RKO (cell line): ENCODE measurements around the gene ZBTB20.
A peak's percentile ranks its signal among the peaks of the same experiment; 100 is the strongest.

Experiments
- DNase-seq: peaks from one replicate; pipeline ENCODE4 v3.0.0-alpha.2; 2016; ENCODE audit warnings: low spot score

ZBTB20 gene

DNA sequence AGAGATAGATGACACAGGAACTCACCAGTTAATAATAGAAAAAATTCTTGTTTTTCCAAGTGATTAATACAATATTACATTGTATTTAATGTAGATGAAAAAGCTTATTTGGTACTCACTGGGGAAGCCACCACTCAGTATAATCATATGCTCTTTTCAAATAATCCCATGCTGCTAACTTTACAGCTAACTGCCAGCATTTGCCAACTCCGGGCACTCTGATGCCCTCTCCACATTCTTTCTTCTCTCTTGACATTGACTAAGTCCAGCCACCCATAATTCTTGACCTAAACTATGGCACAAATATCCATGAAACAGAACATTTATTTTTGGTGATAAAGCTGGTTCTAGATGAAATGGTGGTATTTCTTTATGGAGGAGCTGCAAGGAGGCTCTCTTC lies 384.9 kb downstream of the ZBTB20 start:
- no peak for DNase-seq

DNA sequence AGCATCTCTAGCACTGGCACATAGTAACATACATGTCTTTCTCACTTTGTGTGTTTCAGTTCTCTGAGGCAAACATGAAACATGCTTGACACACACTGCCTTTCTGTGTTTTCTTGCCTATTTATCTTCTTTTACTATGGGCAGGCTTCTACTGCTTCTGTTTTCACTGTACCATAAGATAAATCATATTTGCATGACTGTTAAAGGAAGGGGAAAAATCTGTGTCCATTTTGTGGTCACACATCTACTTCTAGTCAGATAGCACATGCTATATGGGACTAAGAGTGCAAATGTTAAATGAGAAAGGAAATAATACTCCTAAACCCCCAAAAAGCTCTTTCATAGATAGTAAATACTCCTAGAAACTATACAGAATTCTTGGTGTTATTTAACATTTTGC lies 386.4 kb downstream of the ZBTB20 start:
- no peak for DNase-seq

DNA sequence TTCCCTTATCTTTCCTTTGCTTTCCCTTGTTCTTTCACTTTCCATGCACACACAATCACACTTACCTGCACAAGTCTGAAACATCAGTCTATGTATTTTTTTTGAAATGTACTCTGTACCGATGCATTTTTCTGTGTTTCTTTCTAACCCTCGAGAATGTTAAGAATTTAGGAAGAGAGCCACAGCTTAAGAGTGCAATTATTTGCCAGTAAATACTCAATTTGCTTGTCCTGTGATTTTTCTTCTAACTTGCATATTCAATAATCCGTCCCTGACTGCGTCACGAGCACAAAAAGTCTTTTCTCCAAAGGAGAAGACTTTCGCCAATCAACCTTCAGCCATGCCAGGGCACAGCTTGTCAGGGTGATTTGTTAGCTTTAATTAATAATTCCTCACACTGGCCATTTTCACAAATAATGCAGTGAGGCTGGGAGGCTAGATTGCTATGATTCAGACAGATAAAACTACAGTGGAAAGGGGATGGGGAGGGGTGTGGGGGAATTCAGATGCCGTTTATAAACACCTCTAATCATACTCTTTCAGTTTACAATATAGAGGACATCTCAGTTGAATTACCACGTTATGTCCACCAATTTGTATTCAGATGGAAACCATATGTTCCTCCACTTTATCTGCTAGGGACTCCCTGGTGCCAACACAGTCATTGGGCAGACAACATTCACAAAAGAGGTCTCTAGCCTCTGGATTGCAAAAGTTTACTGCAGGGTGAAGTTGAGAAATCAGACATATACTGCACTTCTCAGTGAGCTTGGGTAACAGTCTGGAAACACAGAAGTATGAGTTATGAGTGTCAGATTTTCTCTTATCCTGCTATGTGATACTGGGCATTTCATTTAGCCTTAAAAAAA lies 388.0 kb downstream of the ZBTB20 start:
- no peak for DNase-seq

DNA sequence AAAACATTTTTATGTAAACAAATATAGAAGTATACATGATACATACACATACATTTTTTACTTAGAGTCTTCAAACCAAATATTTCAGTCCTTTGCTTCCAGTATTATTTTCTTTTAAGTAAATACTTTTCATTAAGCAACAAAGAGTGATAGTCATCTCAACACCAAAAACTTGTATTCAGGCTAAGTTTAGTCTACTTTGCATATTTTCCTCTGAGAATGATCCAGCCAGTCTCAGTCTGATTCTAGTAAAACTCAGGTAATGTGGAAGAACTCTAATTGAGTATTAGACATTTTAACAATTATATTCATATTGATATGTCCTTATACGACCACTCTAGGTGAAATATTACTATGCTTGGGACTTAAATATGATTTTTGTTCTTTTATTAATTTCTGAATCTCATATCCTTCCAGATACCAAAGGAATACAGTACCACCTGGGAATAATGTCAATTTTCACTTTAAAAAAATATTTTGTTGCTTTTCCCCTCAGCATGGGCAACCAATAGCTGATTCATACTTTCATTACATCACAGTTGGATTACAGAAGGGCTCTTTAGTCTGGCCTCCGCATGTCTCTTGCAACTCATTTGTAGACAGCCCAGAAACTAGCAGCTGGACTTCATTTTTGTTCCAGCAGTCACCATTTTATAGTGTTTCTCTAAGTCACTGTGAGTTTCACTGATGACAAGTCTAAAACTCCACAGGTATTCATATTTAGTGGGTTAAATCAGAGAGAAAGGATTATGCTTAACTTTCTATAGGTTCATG lies 390.4 kb downstream of the ZBTB20 start:
- no peak for DNase-seq

- DNase-seq: no peak
Measured at GRCh38 chr3:114746502-114746901, 400.6 kb downstream of the ZBTB20 start.

GRCh38 chr3:114745322-114746240 lies 401.5 kb downstream of the ZBTB20 start:
- DNase-seq: peak; percentile 7

GRCh38 chr3:114743746-114744485 lies 403.2 kb downstream of the ZBTB20 start:
- DNase-seq: no peak

DNA sequence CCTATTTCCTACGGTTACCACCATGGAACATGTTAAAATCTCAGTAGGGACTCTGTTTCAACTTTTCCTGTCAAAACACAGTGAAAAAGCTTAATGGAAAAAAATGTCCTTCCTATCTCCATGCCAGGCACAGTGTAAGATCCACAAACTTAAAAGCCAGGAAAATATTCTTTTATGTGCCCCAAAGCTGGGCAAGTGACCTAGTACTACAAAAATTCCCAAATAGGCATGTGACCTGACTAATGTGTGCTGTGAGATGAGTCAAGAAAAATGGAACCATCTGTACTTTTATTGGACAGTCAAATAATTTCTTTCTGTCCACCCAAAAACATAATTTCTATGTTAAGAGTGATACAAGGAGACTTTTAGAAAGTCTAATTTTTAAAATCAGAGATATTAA lies 406.0 kb downstream of the ZBTB20 start:
- peak; percentile 26 for DNase-seq

DNA sequence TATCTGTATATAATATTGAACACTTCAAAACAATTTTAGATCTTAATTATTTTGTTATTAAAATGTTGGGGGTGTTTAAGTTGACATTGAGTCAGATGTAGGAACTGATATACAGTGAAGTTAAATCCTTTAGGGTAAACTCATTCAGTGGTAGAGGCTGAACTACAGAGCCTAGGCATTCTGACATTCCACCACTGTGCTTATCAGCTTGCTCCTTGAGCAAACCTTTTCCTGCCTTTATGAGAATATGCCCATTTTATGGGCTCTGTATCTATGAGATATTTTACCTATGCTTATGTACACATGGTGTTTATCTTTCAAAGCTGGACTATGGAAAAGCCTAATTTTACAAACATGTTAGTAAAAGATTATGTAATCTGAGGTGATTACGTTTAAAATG lies 407.5 kb downstream of the ZBTB20 start:
- DNase-seq: no peak

GRCh38 chr3:114732353-114732752 lies 414.7 kb downstream of the ZBTB20 start:
- DNase-seq: no peak

- DNase-seq: no peak
Measured at GRCh38 chr3:114730397-114730796, 416.7 kb downstream of the ZBTB20 start.

DNA sequence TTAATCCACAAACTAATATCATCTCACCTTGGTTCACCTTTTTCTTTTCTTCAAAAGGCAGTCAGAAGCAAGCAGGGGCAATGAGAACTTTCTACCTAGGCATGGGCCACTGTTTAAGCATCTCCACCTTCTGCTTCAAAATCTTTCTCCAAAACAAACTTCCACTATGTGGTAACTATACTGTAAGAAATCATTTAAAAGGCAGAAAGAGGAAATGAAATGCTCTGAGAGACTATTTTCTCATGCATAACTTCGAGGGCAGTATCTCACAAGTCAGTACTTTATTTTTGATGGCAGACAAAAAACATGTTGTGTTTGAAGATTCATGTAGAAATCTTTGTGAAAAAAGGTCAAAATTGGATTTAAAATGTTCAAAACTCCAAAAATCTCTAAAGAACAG lies 419.7 kb downstream of the ZBTB20 start:
- DNase-seq: no peak

DNA sequence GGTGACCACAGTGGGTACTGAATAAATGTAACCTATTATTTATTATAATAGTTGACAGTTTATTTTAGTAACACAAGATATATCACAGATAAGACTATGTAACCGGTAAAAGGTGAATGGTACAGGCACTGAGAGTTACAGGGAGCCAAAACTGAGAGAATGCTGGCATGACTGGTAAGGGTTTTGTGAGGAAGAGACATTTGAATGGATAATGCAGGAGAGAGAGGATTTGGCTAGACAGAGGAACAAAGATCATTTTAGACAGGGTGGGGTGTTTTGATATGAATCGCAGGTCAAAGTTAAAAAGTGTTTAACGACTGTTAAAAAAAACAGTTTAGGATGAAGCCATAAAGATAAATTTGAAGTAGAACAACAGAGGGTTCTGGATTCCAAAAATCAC lies 421.1 kb downstream of the ZBTB20 start:
- DNase-seq: no peak

DNA sequence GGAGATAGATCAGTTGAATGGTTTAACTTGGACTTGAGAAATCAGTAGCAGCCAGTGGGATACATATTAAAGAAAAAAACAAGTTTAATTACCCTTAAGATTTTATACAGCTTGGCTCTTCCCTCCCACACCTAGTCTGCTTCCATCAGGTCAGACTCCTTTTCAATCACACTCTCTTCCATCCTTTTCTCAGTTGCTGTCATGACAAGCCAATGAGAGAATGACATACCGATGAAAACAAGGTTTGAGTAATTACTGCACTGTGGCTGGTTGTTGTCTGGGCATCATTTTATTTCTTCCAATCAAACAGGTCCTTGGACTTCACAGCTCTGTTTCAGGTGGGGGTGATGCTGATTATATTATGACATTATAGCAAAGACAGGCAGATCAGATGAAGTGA lies 424.6 kb downstream of the ZBTB20 start:
- DNase-seq: no peak

- no peak for DNase-seq
Measured at GRCh38 chr3:114721864-114722263, 425.2 kb downstream of the ZBTB20 start.

DNA sequence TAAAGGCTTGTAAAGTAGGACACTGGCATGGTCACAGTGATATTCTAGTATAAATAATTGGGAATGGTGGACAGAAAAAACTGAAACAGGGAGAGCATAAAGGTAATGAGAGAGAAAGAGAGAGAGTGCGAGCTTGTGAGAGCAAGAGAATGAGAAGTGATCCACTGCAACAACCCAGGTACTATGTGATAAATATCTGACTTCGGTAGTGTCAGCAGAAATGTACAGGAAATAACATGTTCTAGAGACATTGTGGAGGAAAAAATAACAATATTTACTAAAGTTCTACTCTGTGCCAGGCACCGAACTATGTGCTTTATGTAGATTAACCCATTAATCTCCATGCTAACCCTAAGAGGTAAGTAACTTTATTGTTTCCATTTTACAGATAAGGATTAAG lies 425.9 kb downstream of the ZBTB20 start:
- DNase-seq: no peak

DNA sequence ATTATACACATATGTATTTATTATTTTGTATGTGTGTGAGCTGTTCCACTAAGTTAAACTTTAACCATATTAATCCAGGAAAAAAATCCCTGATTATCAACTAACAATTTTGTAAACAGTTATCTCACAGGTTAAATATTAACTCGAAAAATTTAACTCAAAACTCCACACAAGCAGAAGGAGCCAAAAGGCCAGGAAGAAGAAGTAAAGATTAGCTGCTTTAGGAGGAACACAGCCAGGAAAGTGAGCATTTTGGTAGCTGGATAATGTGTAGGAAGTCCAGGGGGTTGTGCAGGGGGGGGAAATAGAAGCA lies 428.2 kb downstream of the ZBTB20 start:
- DNase-seq: no peak

DNA sequence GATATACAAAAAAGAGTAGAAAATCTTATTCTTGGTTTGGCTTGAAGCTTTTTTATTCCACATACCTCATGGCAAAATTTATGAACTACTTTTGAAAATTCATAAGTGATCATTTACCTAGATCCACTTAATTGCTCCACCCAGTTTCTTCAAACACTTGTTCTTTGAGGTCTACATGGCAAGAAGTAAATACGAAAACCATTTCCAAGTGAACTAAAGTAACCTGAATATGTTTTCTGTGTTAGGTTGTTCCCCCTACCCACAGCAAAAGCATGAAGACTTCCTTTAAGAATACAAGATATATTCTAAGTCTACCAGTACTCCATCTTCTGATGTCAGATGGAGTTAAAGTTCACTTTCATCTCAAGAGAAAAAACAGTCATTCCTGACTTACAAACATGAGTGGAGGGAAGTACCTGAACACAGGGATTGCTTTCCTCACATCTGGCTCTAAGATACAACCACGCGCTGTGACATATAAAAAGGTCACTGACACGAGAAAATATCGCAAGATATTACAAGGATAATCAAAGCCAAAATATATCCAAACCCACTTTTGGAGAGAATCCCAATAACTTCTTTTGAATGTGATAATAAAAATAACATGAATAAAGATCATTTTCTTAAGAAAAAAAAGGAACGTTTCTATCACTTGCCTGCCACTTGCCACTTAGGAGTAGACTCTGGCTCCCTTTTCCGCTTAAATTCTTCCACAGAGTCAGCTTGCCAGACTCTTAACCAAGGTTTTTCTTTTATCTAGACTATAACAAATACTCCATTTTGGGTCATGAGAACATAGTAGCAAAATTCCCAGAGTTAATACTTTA lies 428.8 kb downstream of the ZBTB20 start:
- DNase-seq: no peak

DNA sequence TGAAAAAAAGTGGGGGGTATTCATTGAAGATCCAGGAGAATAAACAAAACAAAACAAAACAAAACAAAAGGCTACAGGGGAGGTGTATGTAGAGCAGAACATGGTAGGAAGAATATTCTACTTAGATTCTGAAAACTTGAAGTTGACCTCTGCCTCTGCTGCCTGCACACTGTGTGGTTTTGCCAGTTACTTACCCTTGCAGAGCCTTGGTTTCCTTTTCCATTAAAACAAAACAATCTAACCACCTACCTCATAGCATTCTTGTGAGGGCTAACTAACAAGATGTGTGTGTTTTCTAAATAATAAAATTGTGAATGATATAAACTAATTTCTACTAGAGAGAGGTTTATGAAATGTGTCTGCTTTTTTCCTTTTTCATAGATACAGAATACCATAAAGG lies 430.2 kb downstream of the ZBTB20 start:
- no peak for DNase-seq

- DNase-seq: no peak
Measured at GRCh38 chr3:114716126-114716525, 431.0 kb downstream of the ZBTB20 start.

GRCh38 chr3:114714957-114715460 lies 432.1 kb downstream of the ZBTB20 start:
- DNase-seq: no peak
